Suprapubic skin (tissue), 4 donors: ENCODE measurements around the gene GRIK5. TPM values are rescaled to one million over a fixed set of nuclear protein-coding genes. Genes with fewer than 3 reads are reported as not detected.

ENCODE experiments used
- DNase-seq, 2 donors: peaks; one replicate each; pipeline ENCODE4 v3.0.0-alpha.2; 2019; ENCODE audit warnings: low spot score in 2 of 2
- H3K27ac ChIP-seq: fragments of 200-600 bp; sonication (generic); one replicate; pipeline ENCODE4 v1.5.1; 2019
- H3K27me3 ChIP-seq: fragments of 200-600 bp; sonication (generic); one replicate; pipeline ENCODE4 v1.5.1; 2019
- H3K36me3 ChIP-seq: fragments of 200-600 bp; sonication (generic); one replicate; pipeline ENCODE4 v1.5.1; 2019
- H3K4me1 ChIP-seq: fragments of 200-600 bp; sonication (generic); one replicate; pipeline ENCODE4 v1.5.1; 2019
- H3K4me3 ChIP-seq: fragments of 200-600 bp; sonication (generic); one replicate; pipeline ENCODE4 v1.5.1; 2019; ENCODE audit warnings: mild to moderate bottlenecking
- H3K9me3 ChIP-seq: fragments of 200-600 bp; sonication (generic); one replicate; pipeline ENCODE4 v1.5.1; 2019
- CTCF ChIP-seq, 2 donors: fragments of 200-600 bp in 1 of 2; fragments of 450-650 bp in 1 of 2; sonication (generic) in 1 of 2; IDR thresholded peaks; one replicate each; pipeline ENCODE4 v1.5.1; 2016 to 2019; ENCODE audit warnings: antibody characterized with exemption in 2 of 2, mild to moderate bottlenecking in 1 of 2, moderate library complexity in 1 of 2
- EP300 ChIP-seq: sonication (generic); formaldehyde crosslinking; IDR thresholded peaks from one replicate; pipeline ENCODE4 v1.6.1; 2017; ENCODE audit warnings: antibody characterized with exemption
- POLR2A ChIP-seq, 2 donors: fragments of 450-650 bp; IDR thresholded peaks; one replicate each; pipeline ENCODE4 v1.6.1; 2017; ENCODE audit warnings: antibody characterized with exemption in 2 of 2, mild to moderate bottlenecking in 2 of 2, moderate library complexity in 2 of 2
- POLR2AphosphoS5 ChIP-seq, 3 donors: sonication (generic); formaldehyde crosslinking; IDR thresholded peaks; one replicate each; pipeline ENCODE4 v1.6.1; 2017; ENCODE audit warnings: antibody characterized with exemption in 3 of 3
- WGBS: methylation state at CpG from one replicate; pipeline ENCODE4 v1.1.5; 2018; 5-methylcytosine and 5-hydroxymethylcytosine counted together
- total RNA-seq, 4 donors: library from RNA; depleted of rRNA; stranded (reverse); fragments of >200 nt; gene quantifications; one replicate each; pipeline ENCODE4 v1.1.0, GENCODE V29; 2016

The GRIK5 gene
- total RNA-seq, 4 donors from 2014 or later, result 0.68 to 2.3 (median 1.1) TPM

DNA sequence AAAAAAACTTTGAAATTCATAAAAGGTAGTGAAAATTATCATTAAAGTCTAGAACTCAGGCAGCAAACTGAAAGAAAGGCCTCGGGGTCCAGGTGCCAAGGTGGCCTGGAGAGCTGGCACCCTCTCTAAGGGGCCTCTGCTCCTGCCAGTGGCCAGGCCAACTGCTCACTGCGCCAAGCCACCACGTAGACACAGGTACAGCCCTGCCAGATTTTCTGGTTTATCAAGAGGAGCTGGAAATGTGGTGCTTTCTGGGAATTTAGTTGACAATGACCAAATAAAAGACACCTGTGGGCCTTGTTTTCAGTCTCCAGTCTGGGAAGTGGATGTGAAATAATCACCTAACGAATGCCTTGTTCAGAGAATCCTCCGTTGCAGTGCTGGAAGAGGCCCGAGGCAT lies 28.8 kb upstream of the GRIK5 start:
- H3K4me3 ChIP-seq, result no peak overlapping the region
- H3K4me1 ChIP-seq, result peaks cover 3% of the 10 kb centered on the region
- H3K9me3 ChIP-seq, result no peaks in the 10 kb centered on the region
- H3K27ac ChIP-seq, result no peak overlapping the region
- WGBS, result 71% methylated on average over 6 of the region's 6 CpGs
- no peak for DNase-seq
- H3K36me3 ChIP-seq, result no peaks in the 10 kb centered on the region
- TF ChIP-seq POLR2AphosphoS5 (IDR thresholded peaks at IDR 0.05), result no peak
- no peak for TF ChIP-seq POLR2A (IDR thresholded peaks at IDR 0.05)
- no peak for TF ChIP-seq CTCF (IDR thresholded peaks at IDR 0.05)
- TF ChIP-seq EP300, result no peak
- H3K27me3 ChIP-seq, result peaks cover 6% of the 10 kb centered on the region

DNA sequence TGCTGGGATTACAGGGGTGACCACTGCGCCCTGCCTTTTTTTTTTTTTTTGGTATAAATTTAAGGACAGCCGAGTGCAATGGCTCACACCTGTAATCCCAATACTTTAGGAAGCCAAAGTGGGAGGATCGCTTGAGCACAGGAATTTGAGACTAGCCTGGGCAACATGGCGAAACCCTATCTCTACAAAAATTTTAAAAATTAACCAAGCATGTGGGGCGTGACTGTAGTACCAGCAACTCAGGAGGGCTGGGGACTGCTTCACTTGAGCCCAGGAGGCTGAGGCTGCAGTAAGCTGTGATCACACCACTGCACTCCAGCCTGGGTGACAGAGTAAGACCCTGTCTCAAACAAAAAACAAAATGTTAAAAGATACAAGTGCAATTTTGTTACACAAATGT lies 27.5 kb upstream of the GRIK5 start:
- 85% methylated on average over 5 of the region's 5 CpGs for WGBS
- Histone ChIP-seq H3K4me1 (peaks cover 6% of the 10 kb centered on the region), H3K9me3 (no peaks in the 10 kb centered on the region), H3K27me3 (peaks cover 6% of the 10 kb centered on the region), H3K4me3 (no peak overlapping the region), H3K36me3 (no peaks in the 10 kb centered on the region), H3K27ac (no peak overlapping the region)
- TF ChIP-seq EP300 (no peak), POLR2AphosphoS5 (IDR thresholded peaks at IDR 0.05) (no peak), CTCF (IDR thresholded peaks at IDR 0.05) (no peak), POLR2A (IDR thresholded peaks at IDR 0.05) (no peak)
- DNase-seq, result no peak

DNA sequence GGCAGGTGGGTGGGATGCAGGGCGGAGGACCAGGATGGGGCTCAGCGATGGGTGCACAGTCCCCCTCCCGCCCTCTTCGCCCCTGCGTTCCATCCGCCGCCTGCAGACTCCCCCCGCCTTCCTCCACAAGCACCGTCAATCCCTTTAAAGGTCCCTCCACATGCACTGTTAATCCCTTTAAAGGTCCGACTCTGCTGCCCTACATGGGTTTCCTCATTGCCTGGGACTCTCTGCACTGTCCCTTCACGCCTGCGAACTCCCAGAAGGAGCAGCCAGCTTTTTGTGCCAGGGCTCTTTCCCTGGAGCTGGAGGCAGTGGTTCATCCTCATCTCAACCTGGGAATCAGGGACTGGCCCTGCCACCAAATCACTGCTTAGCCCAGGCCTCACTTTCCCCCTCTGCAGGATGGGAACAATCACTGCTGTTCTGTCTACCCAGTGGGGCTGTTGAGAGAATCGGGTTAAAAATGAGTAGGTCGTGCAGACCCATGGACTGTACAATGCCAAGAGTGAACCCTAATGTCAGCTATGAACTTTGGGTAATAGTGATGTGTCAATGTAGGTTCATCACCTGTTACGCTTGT lies 26.3 kb upstream of the GRIK5 start:
- Histone ChIP-seq H3K27ac (no peak overlapping the region), H3K36me3 (no peaks in the 10 kb centered on the region), H3K4me1 (peaks cover 17% of the 10 kb centered on the region), H3K9me3 (no peaks in the 10 kb centered on the region), H3K4me3 (no peak overlapping the region), H3K27me3 (peaks cover 6% of the 10 kb centered on the region)
- DNase-seq, result no peak
- WGBS, result 59% methylated on average over 12 of the region's 15 CpGs
- no peak for TF ChIP-seq EP300
- TF ChIP-seq POLR2A (IDR thresholded peaks at IDR 0.05), result no peak
- no peak for TF ChIP-seq CTCF (IDR thresholded peaks at IDR 0.05)
- no peak for TF ChIP-seq POLR2AphosphoS5 (IDR thresholded peaks at IDR 0.05)

- Histone ChIP-seq H3K36me3 (no peaks in the 10 kb centered on the region), H3K27ac (no peak overlapping the region), H3K4me1 (peaks cover 17% of the 10 kb centered on the region), H3K4me3 (no peak overlapping the region), H3K9me3 (no peaks in the 10 kb centered on the region), H3K27me3 (peaks cover 6% of the 10 kb centered on the region)
- DNase-seq, result no peak
- no CpG with 5 or more reads among the region's 28 CpGs for WGBS
- TF ChIP-seq CTCF (IDR thresholded peaks at IDR 0.05) (no peak), EP300 (no peak), POLR2AphosphoS5 (IDR thresholded peaks at IDR 0.05) (no peak), POLR2A (IDR thresholded peaks at IDR 0.05) (no peak)
Measured at GRCh38 chr19:42095814-42096230, 25.8 kb upstream of the GRIK5 start.

DNA sequence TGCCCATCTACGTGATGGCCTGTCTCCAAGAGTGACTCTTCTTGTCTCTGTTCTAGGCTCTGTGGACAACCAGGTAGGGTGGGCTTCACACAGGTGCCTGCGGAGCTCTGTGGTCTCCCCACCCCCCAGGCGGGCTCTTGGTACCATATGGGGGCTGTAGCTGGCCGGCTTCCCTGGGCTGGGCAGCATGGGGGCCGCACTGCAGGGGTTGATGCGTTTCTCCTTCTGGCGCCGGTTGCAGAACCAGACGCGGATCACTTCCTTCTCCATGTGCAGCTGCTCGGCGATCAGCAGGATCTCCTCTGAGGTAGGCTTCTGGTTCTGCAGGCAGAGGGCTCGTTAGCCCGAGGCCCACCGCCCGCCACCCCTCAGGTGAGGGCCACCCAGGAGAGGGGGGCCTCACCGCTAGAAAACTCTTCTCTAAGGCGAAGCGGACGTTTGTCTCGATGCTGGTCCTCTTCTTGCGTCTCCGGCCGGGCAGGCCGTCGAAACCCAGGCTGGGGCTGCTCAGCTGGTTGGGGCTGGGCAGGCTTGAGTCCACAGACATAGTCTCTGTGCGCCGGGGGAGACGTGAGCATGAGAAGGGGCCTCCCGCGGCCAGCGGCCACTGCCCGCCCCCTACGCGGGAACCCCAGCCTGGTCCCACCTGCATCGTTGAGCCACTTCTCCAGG lies 25.3 kb upstream of the GRIK5 start:
- peaks cover 17% of the 10 kb centered on the region for H3K4me1 ChIP-seq
- WGBS, result 94% methylated on average over 18 of the region's 36 CpGs
- no peak for TF ChIP-seq POLR2AphosphoS5 (IDR thresholded peaks at IDR 0.05)
- no peak for TF ChIP-seq EP300
- TF ChIP-seq CTCF (IDR thresholded peaks at IDR 0.05), result no peak
- no peak for DNase-seq
- no peak overlapping the region for H3K4me3 ChIP-seq
- H3K36me3 ChIP-seq, result no peaks in the 10 kb centered on the region
- H3K27ac ChIP-seq, result no peak overlapping the region
- peaks cover 6% of the 10 kb centered on the region for H3K27me3 ChIP-seq
- H3K9me3 ChIP-seq, result no peaks in the 10 kb centered on the region
